ENCODE data around the gene HECA. TPM values are rescaled to one million over a fixed set of nuclear protein-coding genes. Genes with fewer than 3 reads are reported as not detected.

The HECA gene
- total RNA-seq, 4 donors from 2014 or later: 23.6 to 42.0 (median 33.0) TPM

- Histone ChIP-seq H3K4me3 (replicated peaks in 1 of 3) (no peak overlapping the region), H3K27ac (no peak overlapping the region), H3K4me1 (no peaks in the 10 kb centered on the region), H3K36me3 (no peaks in the 10 kb centered on the region), H3K9me3 (no peaks in the 10 kb centered on the region), H3K27me3 (no peaks in the 10 kb centered on the region)
- DNase-seq: peak in 1 of 2 donors; percentile 18
- WGBS, 2 donors: 57 to 61% methylated on average over 5 of the region's 5 CpGs
- intact Hi-C loops (cut with DNase I): no loop called here
- TF ChIP-seq POLR2A (IDR thresholded peaks at IDR 0.05) (no peak), CTCF (IDR thresholded peaks at IDR 0.05) (peak in 1 of 6 experiments; percentile 25)
These were observed 25.3 kb upstream of the HECA start for GRCh38 chr6:139109558-139109957.

GRCh38 chr6:139112146-139112545 lies 22.7 kb upstream of the HECA start:
- H3K4me3 ChIP-seq (replicated peaks in 1 of 3): no peak overlapping the region
- H3K27me3 ChIP-seq: no peaks in the 10 kb centered on the region
- no peaks in the 10 kb centered on the region for H3K9me3 ChIP-seq
- no peaks in the 10 kb centered on the region for H3K4me1 ChIP-seq
- WGBS, 2 donors: 75 to 80% methylated on average over 3 of the region's 3 CpGs
- no peak for TF ChIP-seq CTCF (IDR thresholded peaks at IDR 0.05)
- TF ChIP-seq POLR2A (IDR thresholded peaks at IDR 0.05): no peak
- H3K27ac ChIP-seq: no peak overlapping the region
- intact Hi-C loops (cut with DNase I): no loop called here
- DNase-seq: no peak
- no peaks in the 10 kb centered on the region for H3K36me3 ChIP-seq

GRCh38 chr6:139112561-139112960 lies 22.3 kb upstream of the HECA start:
- no peaks in the 10 kb centered on the region for H3K36me3 ChIP-seq
- no peaks in the 10 kb centered on the region for H3K9me3 ChIP-seq
- H3K27me3 ChIP-seq: no peaks in the 10 kb centered on the region
- DNase-seq: no peak
- intact Hi-C loops (cut with DNase I): no loop called here
- no peak overlapping the region for H3K4me3 ChIP-seq (replicated peaks in 1 of 3)
- no peak for TF ChIP-seq POLR2A (IDR thresholded peaks at IDR 0.05)
- no peak for TF ChIP-seq CTCF (IDR thresholded peaks at IDR 0.05)
- H3K4me1 ChIP-seq: no peaks in the 10 kb centered on the region
- H3K27ac ChIP-seq: no peak overlapping the region
- 76 to 81% methylated on average over 7 of the region's 7 CpGs for WGBS, 2 donors

GRCh38 chr6:139114746-139115145 lies 20.1 kb upstream of the HECA start:
- intact Hi-C loops (cut with DNase I): no loop called here
- Histone ChIP-seq H3K36me3 (no peaks in the 10 kb centered on the region), H3K9me3 (no peaks in the 10 kb centered on the region), H3K27ac (no peak overlapping the region), H3K4me1 (no peaks in the 10 kb centered on the region), H3K4me3 (replicated peaks in 1 of 3) (no peak overlapping the region), H3K27me3 (no peaks in the 10 kb centered on the region)
- no peak for DNase-seq
- no peak for TF ChIP-seq CTCF (IDR thresholded peaks at IDR 0.05)
- no peak for TF ChIP-seq POLR2A (IDR thresholded peaks at IDR 0.05)
- WGBS, 2 donors: 85 to 90% methylated on average over 3 of the region's 3 CpGs

GRCh38 chr6:139115989-139116758 lies 18.7 kb upstream of the HECA start:
- no peak overlapping the region for H3K4me3 ChIP-seq (replicated peaks in 1 of 3)
- H3K9me3 ChIP-seq: no peaks in the 10 kb centered on the region
- WGBS, 2 donors: 81 to 86% methylated on average over 4 of the region's 4 CpGs
- no peaks in the 10 kb centered on the region for H3K4me1 ChIP-seq
- no peaks in the 10 kb centered on the region for H3K36me3 ChIP-seq
- no peak for DNase-seq
- no peak overlapping the region for H3K27ac ChIP-seq
- no peaks in the 10 kb centered on the region for H3K27me3 ChIP-seq
- intact Hi-C loops (cut with DNase I): no loop called here
- TF ChIP-seq CTCF (IDR thresholded peaks at IDR 0.05): no peak
- no peak for TF ChIP-seq POLR2A (IDR thresholded peaks at IDR 0.05)

Measured in thyroid gland (tissue), 4 donors.